HG03521 (cell line): ENCODE results near the gene U2AF1L4.

Experiments used
- ATAC-seq: cut with Tn5 transposase; IDR thresholded peaks from one replicate; pipeline ENCODE4 v1.9.1; 2021; ENCODE audit warnings: mild to moderate bottlenecking, moderate library complexity; ENCODE audit not compliant: unreplicated experiment

U2AF1L4 gene

GRCh38 chr19:35714601-35715354, 30.4 kb downstream of the U2AF1L4 start:
- no peak for ATAC-seq

- no peak for ATAC-seq
These were observed 31.2 kb downstream of the U2AF1L4 start for GRCh38 chr19:35713904-35714495.

- no peak for ATAC-seq
These were observed 31.7 kb downstream of the U2AF1L4 start for GRCh38 chr19:35713506-35713850.

GRCh38 chr19:35712567-35713505, 32.4 kb downstream of the U2AF1L4 start:
- no peak for ATAC-seq

- no peak for ATAC-seq
These were observed 34.2 kb downstream of the U2AF1L4 start for GRCh38 chr19:35710784-35711723.

- no peak for ATAC-seq
These were observed 36.8 kb downstream of the U2AF1L4 start for GRCh38 chr19:35708391-35708790.

- no peak for ATAC-seq
These were observed 41.0 kb downstream of the U2AF1L4 start, which contains the start of gene ZBTB32 for GRCh38 chr19:35704218-35704617. TSS of gene ZBTB32 (plus strand) at chr19:35704558. CDS start at chr19:35714627, 10,069 bp downstream.

GRCh38 chr19:35703343-35703742, 41.9 kb downstream of the U2AF1L4 start:
- ATAC-seq, result no peak

- peak; percentile 97 for ATAC-seq
These were observed 42.8 kb downstream of the U2AF1L4 start for GRCh38 chr19:35702223-35703012.

- ATAC-seq, result no peak
These were observed 48.4 kb downstream of the U2AF1L4 start for GRCh38 chr19:35696835-35697234.

GRCh38 chr19:35695895-35696422, 49.3 kb downstream of the U2AF1L4 start:
- ATAC-seq, result no peak

GRCh38 chr19:35693835-35694599, 51.2 kb downstream of the U2AF1L4 start:
- peak; percentile 74 for ATAC-seq

GRCh38 chr19:35693422-35693821, 51.8 kb downstream of the U2AF1L4 start:
- no peak for ATAC-seq
